Choroid plexus epithelial cell (primary cell): ENCODE measurements around the gene USP36.

Experiments used
- DNase-seq: peaks from one replicate; pipeline ENCODE4 v3.0.0-alpha.2; 2010; ENCODE audit warnings: low read depth
- H3K4me3 ChIP-seq: 2 replicates; pipeline ENCODE4 v1.5.1; 2011; ENCODE audit warnings: low read depth, mild to moderate bottlenecking, control low read depth, low read length, moderate library complexity
- CTCF ChIP-seq: conservative IDR thresholded peaks from 2 replicates; pipeline ENCODE4 v1.5.1; 2011; ENCODE audit warnings: low read depth, mild to moderate bottlenecking, control low read depth, inconsistent platforms, low read length, moderate library complexity

The USP36 gene

GRCh38 chr17:78844301-78845005 lies 3.8 kb upstream of the USP36 start:
- peak; percentile 24 for DNase-seq
- TF ChIP-seq CTCF: no peak

DNA sequence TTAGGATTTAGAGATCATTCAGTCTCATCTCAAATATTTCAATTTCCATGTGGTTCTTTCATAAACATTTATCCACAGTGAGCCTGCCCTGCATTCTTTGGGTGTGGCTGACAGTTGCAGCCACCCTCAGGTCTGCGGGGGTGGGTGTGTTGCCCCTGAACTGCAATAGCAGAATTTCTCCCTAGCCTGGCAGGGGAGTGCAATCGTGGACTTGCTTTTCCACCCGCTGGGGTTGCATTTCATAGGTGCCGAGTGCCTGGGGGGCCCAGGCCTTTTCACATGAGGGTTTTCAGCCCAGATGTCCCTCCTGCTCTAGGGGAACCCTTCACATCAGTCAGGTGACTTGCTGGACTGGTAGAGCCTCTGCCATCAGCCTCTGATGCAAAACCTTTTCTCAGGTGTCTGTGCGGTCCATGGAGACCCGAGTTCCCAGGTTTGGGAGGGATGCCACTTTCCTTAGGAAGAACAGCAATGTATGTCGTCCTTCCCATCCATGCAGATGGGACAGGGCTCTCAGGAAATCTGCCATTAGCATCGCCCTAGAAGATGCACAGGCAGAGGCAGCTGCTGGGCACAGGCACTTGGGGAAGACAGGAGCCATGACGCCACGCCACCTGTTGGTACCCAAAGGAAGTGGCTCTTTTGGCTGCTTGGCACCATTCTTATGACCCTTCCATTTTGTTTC lies 2.4 kb upstream of the USP36 start:
- peak; percentile 68 for TF ChIP-seq CTCF
- DNase-seq: peak; percentile 50
- no peak overlapping the region for H3K4me3 ChIP-seq

More at GRCh38 chr17:78844301-78845005, 3.8 kb upstream of the USP36 start:
- H3K4me3 ChIP-seq: no peak overlapping the region

DNA sequence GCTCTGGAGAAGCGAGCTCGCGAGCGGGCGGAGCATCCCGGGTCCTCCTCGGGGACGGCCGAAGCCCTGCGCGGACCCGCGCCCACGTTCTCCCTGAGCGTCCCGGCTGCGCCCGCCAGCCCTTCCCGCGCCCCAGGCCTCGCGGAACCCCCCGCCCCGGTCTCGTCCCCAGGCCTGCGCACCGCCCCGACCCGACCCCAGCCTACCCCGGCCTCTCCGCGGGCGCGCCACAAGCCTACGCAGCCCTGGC lies 159 bp downstream of the USP36 start:
- no peak for DNase-seq

GRCh38 chr17:78839762-78840529 lies 668 bp downstream of the USP36 start:
- peak; percentile 75 for DNase-seq
- no peak for TF ChIP-seq CTCF
- peak overlapping the region; percentile 72 for H3K4me3 ChIP-seq

More for the DNA sequence above, 159 bp downstream of the USP36 start:
- peak overlapping the region; percentile 72 for H3K4me3 ChIP-seq
- TF ChIP-seq CTCF: no peak

GRCh38 chr17:78839235-78839761 lies 1.3 kb downstream of the USP36 start:
- no peak for TF ChIP-seq CTCF
- DNase-seq: peak; percentile 35
- peak overlapping the region; percentile 72 for H3K4me3 ChIP-seq

GRCh38 chr17:78838574-78839005 lies 2.0 kb downstream of the USP36 start:
- no peak for DNase-seq
- no peak for TF ChIP-seq CTCF
- no peak overlapping the region for H3K4me3 ChIP-seq
